IMR-90 (cell line): ENCODE data around the gene CHAC1. TPM values are rescaled to one million over a fixed set of nuclear protein-coding genes. Genes with fewer than 3 reads are reported as not detected.

ENCODE experiments used
- ATAC-seq: fragments of 200-7000 bp; cut with Tn5 transposase; 2 replicates; pipeline ENCODE4 v1.9.1; 2020; ENCODE audit warnings: low read depth, mild to moderate bottlenecking, moderate library complexity
- BruUV-seq: library from RNA; stranded (reverse); fragments of 400-500 nt; replicated peaks from 2 replicates; lab custom pipeline; 2021; lab: Mats Ljungman, UMichigan
- CTCF ChIA-PET: fragments of 300-600 bp; formaldehyde crosslinking; extraction: SDS; loops from one replicate; lab custom pipeline; 2021; ENCODE audit warnings: antibody characterized with exemption; lab: Yijun Ruan, JAX
- POLR2A ChIA-PET: fragments of 300-600 bp; sonication (Branson Sonifier 250); formaldehyde crosslinking; loops from one replicate; lab custom pipeline; 2022; ENCODE audit warnings: antibody characterized with exemption; ENCODE audit not compliant: unreplicated experiment; lab: Charles Lee
- DNase-seq: peaks from one replicate; pipeline ENCODE4 v3.0.0; 2013
- H2AFZ ChIP-seq: replicated peaks from 2 replicates; pipeline ENCODE3; 2013; ENCODE audit warnings: low read length, mild to moderate bottlenecking; ENCODE audit not compliant: poor library complexity
- H2AK5ac ChIP-seq: 2 replicates; pipeline ENCODE4 v1.6.1; 2013; ENCODE audit warnings: low read depth, low read length, inconsistent platforms
- H2AK9ac ChIP-seq: replicated peaks from 2 replicates; pipeline ENCODE3; 2013; ENCODE audit warnings: mild to moderate bottlenecking, low read depth, low read length, moderate library complexity; ENCODE audit not compliant: poor library complexity
- H2BK120ac ChIP-seq: 2 replicates; pipeline ENCODE4 v1.6.1; 2013; ENCODE audit warnings: low read depth, low read length, inconsistent platforms
- H2BK15ac ChIP-seq: 3 replicates; pipeline ENCODE4 v1.6.1; 2013; ENCODE audit warnings: low read depth, low read length, inconsistent platforms
- H2BK20ac ChIP-seq: 2 replicates; pipeline ENCODE4 v1.6.1; 2013; ENCODE audit warnings: low read depth, mild to moderate bottlenecking, inconsistent platforms, low read length, moderate library complexity
- H2BK5ac ChIP-seq: 2 replicates; pipeline ENCODE4 v1.6.1; 2013; ENCODE audit warnings: mild to moderate bottlenecking, low read depth, low read length, inconsistent platforms; ENCODE audit not compliant: poor library complexity, severe bottlenecking
- H3K14ac ChIP-seq: replicated peaks from 2 replicates; pipeline ENCODE4 v1.6.1; 2013; ENCODE audit warnings: low read depth, low read length, inconsistent platforms
- H3K18ac ChIP-seq: 2 replicates; pipeline ENCODE4 v1.6.1; 2013; ENCODE audit warnings: low read depth, low read length, control low read depth
- H3K23ac ChIP-seq: 2 replicates; pipeline ENCODE4 v1.6.1; 2013; ENCODE audit warnings: low read depth, low read length, inconsistent platforms
- H3K27ac ChIP-seq: 2 replicates; pipeline ENCODE4 v1.5.1; 2013; ENCODE audit warnings: mild to moderate bottlenecking, control low read depth, low read length; ENCODE audit not compliant: insufficient read depth
- H3K27me3 ChIP-seq: 2 replicates; pipeline ENCODE4 v1.6.1; 2013; ENCODE audit warnings: low read length; ENCODE audit not compliant: control insufficient read depth, insufficient read depth
- H3K36me3 ChIP-seq: 2 replicates; pipeline ENCODE4 v1.6.1; 2013; ENCODE audit warnings: low read length, mixed read lengths; ENCODE audit not compliant: control insufficient read depth, insufficient read depth
- H3K4ac ChIP-seq: 2 replicates; pipeline ENCODE4 v1.6.1; 2013; ENCODE audit warnings: low read depth, low read length, inconsistent platforms
- H3K4me1 ChIP-seq: 2 replicates; pipeline ENCODE4 v1.6.1; 2013; ENCODE audit warnings: low read length, mixed read lengths; ENCODE audit not compliant: control insufficient read depth, insufficient read depth
- H3K4me2 ChIP-seq: 2 replicates; pipeline ENCODE4 v1.6.1; 2013; ENCODE audit warnings: low read depth, mild to moderate bottlenecking, control low read depth, low read length, moderate library complexity
- H3K4me3 ChIP-seq: 2 replicates; pipeline ENCODE4 v1.5.1; 2013; ENCODE audit warnings: low read depth, mild to moderate bottlenecking, control low read depth, low read length, moderate library complexity; ENCODE audit not compliant: insufficient read depth
- H3K56ac ChIP-seq: 2 replicates; pipeline ENCODE4 v1.6.1; 2013; ENCODE audit warnings: low read length, inconsistent platforms; ENCODE audit not compliant: insufficient read depth; ENCODE audit errors: extremely low read depth
- H3K79me1 ChIP-seq, 2 experiments: 2 replicates each; pipeline ENCODE4 v1.6.1; 2013; ENCODE audit warnings: low read length in 2 of 2, inconsistent platforms in 1 of 2, low read depth in 1 of 2
- H3K9ac ChIP-seq: 2 replicates; pipeline ENCODE4 v1.6.1; 2013; ENCODE audit warnings: low read depth, low read length, control low read depth
- H3K9me1 ChIP-seq: 2 replicates; pipeline ENCODE4 v1.6.1; 2013; ENCODE audit warnings: low read length, inconsistent platforms; ENCODE audit not compliant: insufficient read depth
- H3K9me3 ChIP-seq: 2 replicates; pipeline ENCODE4 v1.6.1; 2013; ENCODE audit warnings: low read length; ENCODE audit not compliant: control insufficient read depth, insufficient read depth
- H4K20me1 ChIP-seq: 2 replicates; pipeline ENCODE4 v1.6.1; 2013; ENCODE audit warnings: low read length, inconsistent platforms; ENCODE audit not compliant: insufficient read depth
- H4K5ac ChIP-seq: 2 replicates; pipeline ENCODE4 v1.6.1; 2013; ENCODE audit warnings: mild to moderate bottlenecking, low read depth, low read length, control low read depth
- H4K8ac ChIP-seq, 2 experiments: 2 replicates each; pipeline ENCODE4 v1.6.1; 2013; ENCODE audit warnings: low read depth in 2 of 2, low read length in 2 of 2, control low read depth in 1 of 2, inconsistent platforms in 1 of 2
- H4K91ac ChIP-seq: 2 replicates; pipeline ENCODE4 v1.6.1; 2013; ENCODE audit warnings: low read depth, low read length, inconsistent platforms; ENCODE audit not compliant: insufficient read depth
- BHLHE40 ChIP-seq: fragments of 150-350 bp; IDR thresholded peaks from 2 replicates; pipeline ENCODE4 v1.6.1; 2016; ENCODE audit warnings: mild to moderate bottlenecking, low read depth, low read length
- CEBPB ChIP-seq: IDR thresholded peaks from 2 replicates; pipeline ENCODE4 v1.6.1; 2012; ENCODE audit warnings: low read depth, low read length, improper control_type of control experiment
- FOS ChIP-seq: fragments of 150-350 bp; IDR thresholded peaks from 2 replicates; pipeline ENCODE4 v1.6.1; 2016; ENCODE audit warnings: low read depth, low read length
- MAFK ChIP-seq: IDR thresholded peaks from 2 replicates; pipeline ENCODE4 v1.6.1; 2012; ENCODE audit warnings: low read depth, low read length, improper control_type of control experiment
- MXI1 ChIP-seq: IDR thresholded peaks from 2 replicates; pipeline ENCODE4 v1.6.1; 2012; ENCODE audit warnings: low read depth, mild to moderate bottlenecking, low read length, moderate library complexity, borderline replicate concordance
- NFE2L2 ChIP-seq: fragments of 150-350 bp; IDR thresholded peaks from 2 replicates; pipeline ENCODE4 v1.6.1; 2016; ENCODE audit warnings: low read depth, mild to moderate bottlenecking, low read length
- RAD21 ChIP-seq: IDR thresholded peaks from 2 replicates; pipeline ENCODE4 v1.6.1; 2012; ENCODE audit warnings: low read length, improper control_type of control experiment
- RCOR1 ChIP-seq: IDR thresholded peaks from 2 replicates; pipeline ENCODE4 v1.6.1; 2012; ENCODE audit warnings: mild to moderate bottlenecking, low read length, improper control_type of control experiment; ENCODE audit not compliant: insufficient replicate concordance
- RFX5 ChIP-seq: IDR thresholded peaks from 2 replicates; pipeline ENCODE4 v1.8.0; 2012; ENCODE audit warnings: low read depth, mild to moderate bottlenecking, low read length, moderate library complexity
- SMC3 ChIP-seq: fragments of 150-350 bp; IDR thresholded peaks from 2 replicates; pipeline ENCODE4 v1.6.1; 2016; ENCODE audit warnings: low read depth, mild to moderate bottlenecking, antibody characterized with exemption, low read length, moderate library complexity
- WGBS, 2 experiments: methylation state at CpG; one replicate each; pipeline versions ENCODE4 v1.1.5 to v1.1.7; 2013; ENCODE audit warnings: missing lambda C conversion rate in 2 of 2; ENCODE audit not compliant: insufficient read length in 1 of 2; ENCODE audit errors: extremely low coverage in 2 of 2; 5-methylcytosine and 5-hydroxymethylcytosine counted together
- dilution Hi-C: fragments of 300-500 bp; cut with HindIII; formaldehyde crosslinking; loops from one replicate; pipeline ENCODE4 v1.14.3; 2018; ENCODE audit warnings: low sequenced_read_pairs; ENCODE audit not compliant: unreplicated experiment
- in situ Hi-C: fragments of 300-500 bp; cut with MboI; formaldehyde crosslinking; loops from 3 replicates; pipeline ENCODE4 v1.14.3; 2019; ENCODE audit warnings: low sequenced_read_pairs, inconsistent platforms, mixed read lengths
- intact Hi-C: fragments of 100-400 bp; cut with micrococcal nuclease; formaldehyde crosslinking; loops from 2 replicates; pipeline ENCODE4 v1.10.0; 2022
- polyA plus RNA-seq, 3 experiments: library from polyadenylated mRNA; depleted of rRNA; stranded (reverse); fragments of >200 nt; gene quantifications; 2 replicates each; pipeline ENCODE4 v1.2.3, GENCODE V29; 2012; ENCODE audit warnings: low replicate concordance in 1 of 3
- total RNA-seq: library from RNA; depleted of rRNA; stranded (reverse); fragments of >200 nt; gene quantifications from 2 replicates; pipeline ENCODE4 v1.2.3, GENCODE V29; 2012
- TF ChIP-seq, protein P1 (sequence below): fragments of 150-350 bp; IDR thresholded peaks from 2 replicates; pipeline ENCODE4 v1.6.1; 2016; ENCODE audit warnings: low read depth, mild to moderate bottlenecking, low read length, moderate library complexity, borderline replicate concordance
- TF ChIP-seq, protein P2 (sequence below): fragments of 150-350 bp; IDR thresholded peaks from 2 replicates; pipeline ENCODE4 v1.6.1; 2017; ENCODE audit warnings: mild to moderate bottlenecking, antibody characterized with exemption, low read length, low read depth

CHAC1 gene
- total and polyA plus RNA-seq, 2 of the 4 experiments (the other 2 are of a cell fraction) = 51.3 to 77.8 TPM

DNA sequence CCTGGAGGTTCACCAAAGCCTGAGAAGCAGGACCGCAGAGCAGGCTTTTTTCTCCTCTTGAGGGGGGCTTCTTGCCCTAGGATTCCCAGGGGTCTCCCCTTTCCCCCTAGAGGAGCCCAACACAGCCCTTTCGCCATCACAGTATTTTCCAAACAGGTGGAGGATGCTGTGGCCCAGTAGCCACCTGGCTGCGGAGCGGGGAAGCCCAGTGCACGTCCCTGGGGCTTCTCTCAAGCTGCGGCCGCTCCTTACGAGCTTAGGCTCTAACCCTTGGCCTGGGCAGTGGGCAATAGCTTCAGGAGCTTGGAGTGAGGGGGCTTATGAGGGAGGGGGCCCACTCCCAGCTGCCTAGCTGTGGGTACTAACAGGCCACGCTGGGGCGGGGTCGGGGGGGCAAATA, 35.7 kb upstream of the CHAC1 start:
- Histone ChIP-seq H4K91ac (no peak overlapping the region), H3K79me1 (no peaks in the 10 kb centered on the region), H3K9me3 (no peaks in the 10 kb centered on the region), H3K4me3 (no peak overlapping the region), H3K36me3 (no peaks in the 10 kb centered on the region), H3K4me1 (peaks cover 2% of the 10 kb centered on the region; the same call in 1 of the 2 replicates), H2BK15ac (no peak overlapping the region), H4K8ac (no peak overlapping the region), H2AFZ (no peak overlapping the region), H3K4me2 (no peak overlapping the region), H2BK5ac (no peak overlapping the region), H3K18ac (no peak overlapping the region), H2AK9ac (no peak overlapping the region), H2BK120ac (no peak overlapping the region), H3K9me1 (peaks cover 4% of the 10 kb centered on the region), H4K5ac (no peak overlapping the region), H3K9ac (no peak overlapping the region), H4K20me1 (no peaks in the 10 kb centered on the region), H2BK20ac (no peak overlapping the region), H3K56ac (no peak overlapping the region), H3K27ac (no peak overlapping the region), H2AK5ac (no peak overlapping the region), H3K4ac (no peak overlapping the region), H3K23ac (no peak overlapping the region), H3K27me3 (no peaks in the 10 kb centered on the region), H3K14ac (no peak overlapping the region)
- no TSS peak for BruUV-seq
- dilution Hi-C loops = no loop called here
- ATAC-seq = no peak
- TF ChIP-seq RFX5 = no peak
- TF ChIP-seq RAD21 = no peak
- no peak for TF ChIP-seq SMC3
- no peak for TF ChIP-seq RCOR1
- no peak for TF ChIP-seq NFE2L2
- TF ChIP-seq FOS = no peak
- TF ChIP-seq MXI1 = no peak
- no peak for TF ChIP-seq CEBPB
- TF ChIP-seq, protein P1, sequence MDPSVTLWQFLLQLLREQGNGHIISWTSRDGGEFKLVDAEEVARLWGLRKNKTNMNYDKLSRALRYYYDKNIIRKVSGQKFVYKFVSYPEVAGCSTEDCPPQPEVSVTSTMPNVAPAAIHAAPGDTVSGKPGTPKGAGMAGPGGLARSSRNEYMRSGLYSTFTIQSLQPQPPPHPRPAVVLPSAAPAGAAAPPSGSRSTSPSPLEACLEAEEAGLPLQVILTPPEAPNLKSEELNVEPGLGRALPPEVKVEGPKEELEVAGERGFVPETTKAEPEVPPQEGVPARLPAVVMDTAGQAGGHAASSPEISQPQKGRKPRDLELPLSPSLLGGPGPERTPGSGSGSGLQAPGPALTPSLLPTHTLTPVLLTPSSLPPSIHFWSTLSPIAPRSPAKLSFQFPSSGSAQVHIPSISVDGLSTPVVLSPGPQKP = no peak
- TF ChIP-seq BHLHE40 = no peak
- no peak for TF ChIP-seq MAFK
- TF ChIP-seq, protein P2, sequence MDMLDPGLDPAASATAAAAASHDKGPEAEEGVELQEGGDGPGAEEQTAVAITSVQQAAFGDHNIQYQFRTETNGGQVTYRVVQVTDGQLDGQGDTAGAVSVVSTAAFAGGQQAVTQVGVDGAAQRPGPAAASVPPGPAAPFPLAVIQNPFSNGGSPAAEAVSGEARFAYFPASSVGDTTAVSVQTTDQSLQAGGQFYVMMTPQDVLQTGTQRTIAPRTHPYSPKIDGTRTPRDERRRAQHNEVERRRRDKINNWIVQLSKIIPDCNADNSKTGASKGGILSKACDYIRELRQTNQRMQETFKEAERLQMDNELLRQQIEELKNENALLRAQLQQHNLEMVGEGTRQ = no peak
- WGBS, 2 experiments = no CpG with 5 or more reads among the region's 11 CpGs
- CTCF ChIA-PET = no interaction called here
- intact Hi-C loops = no loop called here
- POLR2A ChIA-PET = no interaction called here
- no peak for DNase-seq
- in situ Hi-C loops = no loop called here
